A673 (cell line): Measurements from ENCODE around the gene PKLR.

Experiments
- CTCF ChIP-seq: fragments of 300-800, 200-600 bp; sonication (generic); conservative IDR thresholded peaks from 2 replicates; pipeline ENCODE4 v1.5.1; 2017; ENCODE audit warnings: low read depth, mild to moderate bottlenecking, antibody characterized with exemption, low read length, moderate library complexity, mixed read lengths
- EZH2 ChIP-seq: fragments of 200-600 bp; sonication (generic); IDR thresholded peaks from 2 replicates; pipeline ENCODE4 v1.6.1; 2017; ENCODE audit warnings: borderline replicate concordance, low read depth, mild to moderate bottlenecking, mixed read lengths, antibody characterized with exemption, low read length; ENCODE audit not compliant: poor library complexity, severe bottlenecking

GRCh38 chr1:155324717-155325602, 23.7 kb upstream of the PKLR start:
- TF ChIP-seq CTCF, result peak; percentile 53
- TF ChIP-seq EZH2, result no peak
